Neutrophil (primary cell): ENCODE results near the gene KCNH1.

ENCODE experiments used
- H3K27ac ChIP-seq: fragments of 200-600 bp; sonication (generic); 2 replicates; pipeline ENCODE4 v1.5.1; 2016; ENCODE audit warnings: mild to moderate bottlenecking, moderate library complexity
- H3K27me3 ChIP-seq: fragments of 200-600 bp; sonication (generic); 2 replicates; pipeline ENCODE4 v1.6.0; 2016; ENCODE audit warnings: mild to moderate bottlenecking
- H3K36me3 ChIP-seq: fragments of 200-600 bp; sonication (generic); 2 replicates; pipeline ENCODE4 v1.5.1; 2017
- H3K4me1 ChIP-seq, 2 experiments: fragments of 200-600 bp in 1 of 2; sonication (generic) in 1 of 2; 1 replicate in 1 of 2; 2 replicates in 1 of 2; pipeline versions ENCODE4 v1.5.1 to v1.6.1; 2013 to 2016; ENCODE audit warnings: low read depth in 1 of 2, low read length in 1 of 2, mild to moderate bottlenecking in 1 of 2, moderate library complexity in 1 of 2; ENCODE audit not compliant: control insufficient read depth in 1 of 2, insufficient read depth in 1 of 2
- H3K4me3 ChIP-seq, 2 experiments: fragments of 200-600 bp in 1 of 2; sonication (generic) in 1 of 2; 1 replicate in 1 of 2; 2 replicates in 1 of 2; pipeline ENCODE4 v1.5.1; 2013 to 2016; ENCODE audit warnings: low read depth in 1 of 2, low read length in 1 of 2, mild to moderate bottlenecking in 1 of 2, moderate library complexity in 1 of 2
- H3K9me3 ChIP-seq: fragments of 200-600 bp; sonication (generic); 2 replicates; pipeline ENCODE4 v1.5.1; 2016
- TF ChIP-seq, protein P1 (sequence below): fragments of 200-600 bp; sonication (generic); IDR thresholded peaks from 2 replicates; pipeline ENCODE4 v1.5.1; 2016; ENCODE audit warnings: antibody characterized with exemption

The KCNH1 gene

DNA sequence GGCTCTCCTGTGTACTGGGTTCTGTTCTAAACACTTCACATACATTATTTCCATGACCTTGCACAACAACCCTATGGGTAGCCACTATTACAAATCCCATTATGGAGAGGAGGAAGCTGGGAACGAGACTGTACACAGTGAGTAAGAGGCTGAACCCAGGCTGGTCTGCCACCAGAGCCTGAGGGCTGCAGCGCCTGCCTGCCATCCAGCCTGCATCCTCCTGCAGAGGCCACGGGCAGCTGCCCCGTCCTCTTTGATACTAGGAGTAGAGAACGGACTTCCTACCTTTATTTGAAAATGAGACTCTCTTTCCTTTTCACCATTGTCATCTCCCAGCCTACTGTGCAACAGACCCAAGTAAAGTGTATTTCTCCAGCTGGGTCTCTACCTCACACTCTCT, 435.3 kb downstream of the KCNH1 start:
- Histone ChIP-seq H3K27ac (no peak overlapping the region), H3K9me3 (no peaks in the 10 kb centered on the region), H3K4me3 (no peak overlapping the region), H3K36me3 (no peaks in the 10 kb centered on the region), H3K27me3 (no peaks in the 10 kb centered on the region), H3K4me1 (no peaks in the 10 kb centered on the region)
- TF ChIP-seq, protein P1, sequence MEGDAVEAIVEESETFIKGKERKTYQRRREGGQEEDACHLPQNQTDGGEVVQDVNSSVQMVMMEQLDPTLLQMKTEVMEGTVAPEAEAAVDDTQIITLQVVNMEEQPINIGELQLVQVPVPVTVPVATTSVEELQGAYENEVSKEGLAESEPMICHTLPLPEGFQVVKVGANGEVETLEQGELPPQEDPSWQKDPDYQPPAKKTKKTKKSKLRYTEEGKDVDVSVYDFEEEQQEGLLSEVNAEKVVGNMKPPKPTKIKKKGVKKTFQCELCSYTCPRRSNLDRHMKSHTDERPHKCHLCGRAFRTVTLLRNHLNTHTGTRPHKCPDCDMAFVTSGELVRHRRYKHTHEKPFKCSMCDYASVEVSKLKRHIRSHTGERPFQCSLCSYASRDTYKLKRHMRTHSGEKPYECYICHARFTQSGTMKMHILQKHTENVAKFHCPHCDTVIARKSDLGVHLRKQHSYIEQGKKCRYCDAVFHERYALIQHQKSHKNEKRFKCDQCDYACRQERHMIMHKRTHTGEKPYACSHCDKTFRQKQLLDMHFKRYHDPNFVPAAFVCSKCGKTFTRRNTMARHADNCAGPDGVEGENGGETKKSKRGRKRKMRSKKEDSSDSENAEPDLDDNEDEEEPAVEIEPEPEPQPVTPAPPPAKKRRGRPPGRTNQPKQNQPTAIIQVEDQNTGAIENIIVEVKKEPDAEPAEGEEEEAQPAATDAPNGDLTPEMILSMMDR = no peak

DNA sequence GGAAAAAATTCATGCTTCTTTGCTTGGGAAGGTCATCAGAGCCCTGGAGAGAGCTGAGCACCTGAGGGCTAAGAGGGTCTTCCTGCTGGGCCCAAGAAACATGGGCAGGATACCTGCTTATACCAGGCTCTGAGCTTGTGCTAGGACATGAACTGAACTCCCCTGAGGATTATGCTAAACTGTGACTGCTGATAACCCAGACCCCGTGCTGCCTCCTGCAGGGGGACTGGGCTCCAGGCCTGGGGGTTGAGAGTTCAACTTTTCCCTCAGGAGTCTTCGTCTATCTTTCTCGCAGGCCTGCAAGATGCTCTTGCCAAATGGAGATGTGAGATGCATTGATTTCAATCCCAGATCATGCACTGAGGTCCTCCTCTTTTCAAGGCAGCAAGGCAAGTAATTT, 436.8 kb downstream of the KCNH1 start:
- Histone ChIP-seq H3K4me3 (no peak overlapping the region), H3K27me3 (no peaks in the 10 kb centered on the region)

DNA sequence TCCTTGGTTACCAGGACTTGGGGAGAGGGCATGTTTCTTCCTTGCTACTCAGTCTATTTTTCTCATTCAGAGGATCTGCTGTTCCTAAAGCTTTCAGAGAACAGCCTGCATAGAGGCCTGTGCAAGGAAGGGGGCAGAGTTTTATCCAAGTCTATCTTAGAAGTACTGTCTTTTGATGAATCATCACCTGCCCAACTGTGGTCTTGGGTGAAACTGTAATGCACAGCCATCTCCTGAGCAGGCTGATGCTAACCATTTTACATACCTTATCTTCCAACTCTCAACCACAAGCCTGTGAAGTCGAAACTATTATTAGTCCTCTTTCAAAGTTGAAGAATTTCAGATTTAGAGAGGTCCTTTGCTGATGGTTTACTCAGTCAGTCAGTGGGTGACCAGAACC, 437.2 kb downstream of the KCNH1 start:
- Histone ChIP-seq H3K4me3 (no peak overlapping the region), H3K4me1 (peaks cover 0 to 6% of the 10 kb centered on the region in 2 experiments), H3K27me3 (no peaks in the 10 kb centered on the region), H3K36me3 (no peaks in the 10 kb centered on the region), H3K9me3 (no peaks in the 10 kb centered on the region), H3K27ac (no peak overlapping the region)
- TF ChIP-seq, protein P1 = no peak

More for the DNA sequence above, 436.8 kb downstream of the KCNH1 start:
- Histone ChIP-seq H3K9me3 (no peaks in the 10 kb centered on the region), H3K36me3 (no peaks in the 10 kb centered on the region), H3K4me1 (peaks cover 0 to 6% of the 10 kb centered on the region in 2 experiments), H3K27ac (no peak overlapping the region)
- TF ChIP-seq, protein P1 = no peak

DNA sequence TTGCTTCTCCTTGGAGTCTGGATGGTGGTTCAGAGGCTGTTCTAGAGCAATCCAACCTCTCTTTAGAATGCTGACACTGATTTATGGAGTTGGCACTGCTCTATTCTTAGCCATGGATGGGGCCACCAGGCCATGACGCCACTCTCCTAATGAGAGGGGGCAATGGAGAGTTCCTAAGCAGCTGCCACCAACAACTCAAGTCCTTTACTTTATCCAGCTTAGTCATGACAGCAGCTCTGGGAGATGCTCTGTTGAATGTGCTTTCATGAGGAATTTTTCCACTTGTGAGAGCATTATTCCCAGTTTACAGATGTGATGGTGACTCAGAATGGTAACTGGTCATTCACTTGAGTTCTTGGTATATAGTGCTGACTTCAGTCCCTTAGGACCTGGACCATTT, 438.9 kb downstream of the KCNH1 start:
- no peaks in the 10 kb centered on the region for H3K36me3 ChIP-seq
- TF ChIP-seq, protein P1 = no peak
- no peak overlapping the region for H3K27ac ChIP-seq

DNA sequence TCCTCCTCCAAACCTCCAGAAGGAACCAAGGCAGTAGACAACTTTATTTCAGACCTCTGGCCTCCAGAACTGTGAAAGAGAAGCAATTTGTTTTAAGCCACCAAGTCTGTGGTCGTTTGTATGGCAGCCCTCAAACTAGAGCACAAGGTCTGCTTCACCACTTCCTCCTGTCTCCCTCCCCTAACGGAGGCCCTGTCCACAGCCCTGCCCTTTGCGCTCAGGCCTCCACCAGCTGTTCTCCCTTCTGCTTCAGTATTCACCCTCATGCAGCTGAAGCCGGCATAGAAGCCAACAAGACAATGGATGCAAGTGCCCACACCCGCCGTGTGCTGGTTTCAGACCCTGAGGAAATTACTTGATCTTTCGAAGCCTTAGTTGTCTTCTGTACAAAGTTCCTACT, 441.2 kb downstream of the KCNH1 start:
- H3K4me3 ChIP-seq = no peak overlapping the region
- TF ChIP-seq, protein P1 = no peak
- no peak overlapping the region for H3K27ac ChIP-seq
- no peaks in the 10 kb centered on the region for H3K36me3 ChIP-seq
- H3K4me1 ChIP-seq = peaks cover 0 to 6% of the 10 kb centered on the region in 2 experiments
- no peaks in the 10 kb centered on the region for H3K27me3 ChIP-seq
- H3K9me3 ChIP-seq = no peaks in the 10 kb centered on the region

More for the DNA sequence above, 438.9 kb downstream of the KCNH1 start:
- H3K27me3 ChIP-seq = no peaks in the 10 kb centered on the region
- H3K9me3 ChIP-seq = no peaks in the 10 kb centered on the region
- H3K4me1 ChIP-seq = peaks cover 0 to 6% of the 10 kb centered on the region in 2 experiments
- no peak overlapping the region for H3K4me3 ChIP-seq

DNA sequence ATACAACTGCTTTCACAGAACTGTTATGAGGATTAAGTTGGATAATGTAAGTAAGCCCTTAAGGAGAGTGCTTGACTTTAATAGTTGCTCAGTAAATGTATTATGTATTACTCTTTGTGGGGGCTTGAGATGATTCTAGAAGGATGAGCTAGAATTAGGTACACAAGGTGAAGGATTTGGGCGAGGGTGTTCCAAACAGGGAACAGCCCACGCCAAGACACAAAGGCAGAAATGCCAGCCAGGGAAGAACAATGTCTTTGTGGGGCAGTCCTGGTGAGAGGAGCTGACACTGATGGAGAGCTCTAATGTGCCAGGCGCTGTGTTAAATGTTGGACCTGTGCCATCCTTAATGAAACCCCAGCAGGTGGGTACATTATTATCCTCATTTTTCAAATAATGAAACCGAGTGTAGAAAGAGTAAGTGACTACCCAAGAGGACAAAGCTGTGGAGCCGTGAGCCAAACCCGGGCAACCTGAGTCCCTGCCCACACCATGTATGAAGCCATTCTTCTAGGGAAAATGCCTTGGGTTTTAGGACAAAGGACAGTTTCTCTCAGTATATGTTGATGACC, 442.8 kb downstream of the KCNH1 start:
- Histone ChIP-seq H3K36me3 (no peaks in the 10 kb centered on the region), H3K27ac (no peak overlapping the region), H3K4me3 (no peak overlapping the region), H3K4me1 (peaks cover 0 to 6% of the 10 kb centered on the region in 2 experiments), H3K9me3 (no peaks in the 10 kb centered on the region), H3K27me3 (no peaks in the 10 kb centered on the region)
- TF ChIP-seq, protein P1 = no peak
